OCI-LY1 (cell line): ENCODE measurements around the gene GRIK2.

Experiments
- H2AFZ ChIP-seq: fragments of 200-600 bp; sonication (generic), shearing (Covaris generic); 2 replicates; pipeline ENCODE4 v1.6.0; 2014; ENCODE audit warnings: antibody characterized with exemption, mild to moderate bottlenecking, low read length
- H3F3A ChIP-seq: fragments of 200-600 bp; sonication (generic), shearing (Covaris generic); 2 replicates; pipeline ENCODE4 v1.6.0; 2014; ENCODE audit warnings: mild to moderate bottlenecking, antibody characterized with exemption, low read length, moderate library complexity; ENCODE audit not compliant: insufficient read depth
- H3K27ac ChIP-seq: fragments of 200-600 bp; sonication (generic); 2 replicates; pipeline ENCODE4 v1.5.1; 2014; ENCODE audit warnings: low read length, mixed run types, mild to moderate bottlenecking, low read depth; ENCODE audit not compliant: poor library complexity, severe bottlenecking
- H3K27me3 ChIP-seq: fragments of 200-600 bp; sonication (generic); 2 replicates; pipeline ENCODE4 v1.6.0; 2014; ENCODE audit warnings: antibody characterized with exemption, mild to moderate bottlenecking, low read length, moderate library complexity; ENCODE audit not compliant: insufficient read depth
- H3K36me3 ChIP-seq: fragments of 200-600 bp; sonication (generic); 2 replicates; pipeline ENCODE4 v1.6.1; 2014; ENCODE audit warnings: mild to moderate bottlenecking, antibody characterized with exemption, low read length, moderate library complexity, mixed read lengths; ENCODE audit not compliant: insufficient read depth
- H3K4me1 ChIP-seq: fragments of 200-600 bp; sonication (generic); 2 replicates; pipeline ENCODE4 v1.5.1; 2014; ENCODE audit warnings: mild to moderate bottlenecking, low read length, moderate library complexity; ENCODE audit not compliant: insufficient read depth, severe bottlenecking
- H3K4me2 ChIP-seq: fragments of 200-600 bp; sonication (generic), shearing (Covaris generic); 2 replicates; pipeline ENCODE4 v1.6.1; 2014; ENCODE audit warnings: low read length
- H3K4me3 ChIP-seq: fragments of 200-600 bp; sonication (generic); 2 replicates; pipeline ENCODE4 v1.5.1; 2014; ENCODE audit warnings: low read length, low read depth, mild to moderate bottlenecking, mixed read lengths; ENCODE audit not compliant: poor library complexity, severe bottlenecking
- H3K79me2 ChIP-seq: fragments of 200-600 bp; shearing (Covaris generic); 2 replicates; pipeline ENCODE4 v1.6.1; 2016; ENCODE audit warnings: mixed run types, low read length, mixed read lengths; ENCODE audit not compliant: insufficient read depth
- H3K9ac ChIP-seq: fragments of 200-600 bp; sonication (generic), shearing (Covaris generic); 2 replicates; pipeline ENCODE4 v1.6.1; 2014; ENCODE audit warnings: mild to moderate bottlenecking, low read length, mixed read lengths
- H3K9me2 ChIP-seq: fragments of 200-600 bp; sonication (generic), shearing (Covaris generic); 2 replicates; pipeline ENCODE4 v1.6.1; 2014; ENCODE audit warnings: low read depth, mild to moderate bottlenecking, low read length, mixed read lengths
- H3K9me3 ChIP-seq: fragments of 200-600 bp; shearing (Covaris generic); 2 replicates; pipeline ENCODE4 v1.6.1; 2014; ENCODE audit warnings: low read length, mixed read lengths
- H4K20me1 ChIP-seq: fragments of 200-600 bp; sonication (generic), shearing (Covaris generic); 2 replicates; pipeline ENCODE4 v1.6.0; 2016; ENCODE audit warnings: mild to moderate bottlenecking, low read length; ENCODE audit not compliant: insufficient read depth
- EZH2 ChIP-seq: fragments of 200-600 bp; sonication (generic), shearing (Covaris generic); IDR thresholded peaks from 2 replicates; pipeline ENCODE4 v1.8.0; 2017; ENCODE audit warnings: borderline replicate concordance, mixed run types, mild to moderate bottlenecking, antibody characterized with exemption, low read length, moderate library complexity, mixed read lengths
- TF ChIP-seq, protein P1 (sequence below): fragments of 200-600 bp; sonication (generic), shearing (Covaris generic); IDR thresholded peaks from 2 replicates; pipeline ENCODE4 v1.5.1; 2017; ENCODE audit warnings: mild to moderate bottlenecking, antibody characterized with exemption, low read length, moderate library complexity, mixed read lengths

GRIK2 gene

GRCh38 chr6:101676187-101676586 lies 282.7 kb downstream of the GRIK2 start:
- no peak overlapping the region for H2AFZ ChIP-seq
- no peaks in the 10 kb centered on the region for H3K4me1 ChIP-seq
- no peak overlapping the region for H3K9ac ChIP-seq
- TF ChIP-seq EZH2: no peak
- TF ChIP-seq, protein P1, sequence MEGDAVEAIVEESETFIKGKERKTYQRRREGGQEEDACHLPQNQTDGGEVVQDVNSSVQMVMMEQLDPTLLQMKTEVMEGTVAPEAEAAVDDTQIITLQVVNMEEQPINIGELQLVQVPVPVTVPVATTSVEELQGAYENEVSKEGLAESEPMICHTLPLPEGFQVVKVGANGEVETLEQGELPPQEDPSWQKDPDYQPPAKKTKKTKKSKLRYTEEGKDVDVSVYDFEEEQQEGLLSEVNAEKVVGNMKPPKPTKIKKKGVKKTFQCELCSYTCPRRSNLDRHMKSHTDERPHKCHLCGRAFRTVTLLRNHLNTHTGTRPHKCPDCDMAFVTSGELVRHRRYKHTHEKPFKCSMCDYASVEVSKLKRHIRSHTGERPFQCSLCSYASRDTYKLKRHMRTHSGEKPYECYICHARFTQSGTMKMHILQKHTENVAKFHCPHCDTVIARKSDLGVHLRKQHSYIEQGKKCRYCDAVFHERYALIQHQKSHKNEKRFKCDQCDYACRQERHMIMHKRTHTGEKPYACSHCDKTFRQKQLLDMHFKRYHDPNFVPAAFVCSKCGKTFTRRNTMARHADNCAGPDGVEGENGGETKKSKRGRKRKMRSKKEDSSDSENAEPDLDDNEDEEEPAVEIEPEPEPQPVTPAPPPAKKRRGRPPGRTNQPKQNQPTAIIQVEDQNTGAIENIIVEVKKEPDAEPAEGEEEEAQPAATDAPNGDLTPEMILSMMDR: no peak
- no peak overlapping the region for H3K27ac ChIP-seq
- H3K9me3 ChIP-seq: no peaks in the 10 kb centered on the region
- no peak overlapping the region for H3K4me2 ChIP-seq
- H4K20me1 ChIP-seq: no peaks in the 10 kb centered on the region
- no peak overlapping the region for H3K4me3 ChIP-seq
- no peaks in the 10 kb centered on the region for H3K27me3 ChIP-seq
- H3F3A ChIP-seq: no peaks in the 10 kb centered on the region
- no peaks in the 10 kb centered on the region for H3K9me2 ChIP-seq
- H3K36me3 ChIP-seq: no peaks in the 10 kb centered on the region
- H3K79me2 ChIP-seq: no peaks in the 10 kb centered on the region

GRCh38 chr6:101682937-101683336 lies 289.4 kb downstream of the GRIK2 start:
- Histone ChIP-seq H3K36me3 (no peaks in the 10 kb centered on the region), H3K27me3 (no peaks in the 10 kb centered on the region), H3K4me2 (no peak overlapping the region), H4K20me1 (no peaks in the 10 kb centered on the region), H3F3A (no peaks in the 10 kb centered on the region), H3K27ac (no peak overlapping the region), H3K9ac (no peak overlapping the region), H2AFZ (no peak overlapping the region), H3K9me2 (no peaks in the 10 kb centered on the region), H3K9me3 (no peaks in the 10 kb centered on the region), H3K4me1 (no peaks in the 10 kb centered on the region), H3K79me2 (no peaks in the 10 kb centered on the region), H3K4me3 (no peak overlapping the region)
- no peak for TF ChIP-seq EZH2
- TF ChIP-seq, protein P1: no peak

DNA sequence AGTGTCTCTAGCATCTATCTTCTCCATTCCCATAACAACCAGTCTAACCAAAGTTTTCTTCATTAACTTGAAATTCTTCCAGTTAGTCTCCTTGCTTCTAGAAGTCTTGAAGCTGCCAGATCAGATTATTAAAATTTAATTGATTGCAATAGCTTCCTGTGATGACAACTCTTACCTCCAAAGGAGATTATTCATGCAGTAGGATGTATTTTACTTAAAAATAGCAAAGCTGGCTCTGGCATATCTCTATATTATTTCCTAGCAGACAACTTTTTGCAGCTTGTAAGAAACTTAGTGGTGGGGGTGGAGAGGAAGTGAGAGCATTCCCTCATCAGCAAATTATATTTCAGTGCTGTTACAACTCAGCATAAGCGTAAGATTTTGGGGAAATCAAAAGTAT lies 290.4 kb downstream of the GRIK2 start:
- Histone ChIP-seq H3K9me3 (no peaks in the 10 kb centered on the region), H3K27me3 (no peaks in the 10 kb centered on the region), H4K20me1 (no peaks in the 10 kb centered on the region), H3K9me2 (no peaks in the 10 kb centered on the region), H3K36me3 (no peaks in the 10 kb centered on the region), H3K9ac (no peak overlapping the region), H2AFZ (no peak overlapping the region), H3K4me3 (no peak overlapping the region), H3K4me1 (no peaks in the 10 kb centered on the region), H3K4me2 (no peak overlapping the region), H3F3A (no peaks in the 10 kb centered on the region), H3K27ac (no peak overlapping the region), H3K79me2 (no peaks in the 10 kb centered on the region)
- TF ChIP-seq EZH2: no peak
- TF ChIP-seq, protein P1: no peak
